Nephron progenitor cell (in vitro differentiated cells): ENCODE results near the gene NPPA.
"Not testable (repeated sequence)": the region's sequence is repeated elsewhere in the genome, so short reads cannot be mapped to it uniquely, and the experiment has no call there.

Source experiments
- DNase-seq: peaks from one replicate; pipeline ENCODE4 v3.0.0; 2021
- H3K27ac Mint-ChIP-seq: 2 replicates; pipeline ENCODE4 v1.8.0; 2021; ENCODE audit warnings: mild to moderate bottlenecking, moderate library complexity, mixed read lengths
- H3K27me3 Mint-ChIP-seq: 2 replicates; pipeline ENCODE4 v1.8.0; 2021; ENCODE audit warnings: mild to moderate bottlenecking, low read depth, mixed read lengths; ENCODE audit not compliant: poor library complexity
- H3K36me3 Mint-ChIP-seq: 2 replicates; pipeline ENCODE4 v1.8.0; 2021; ENCODE audit warnings: low read depth, mixed read lengths
- H3K4me1 Mint-ChIP-seq: 2 replicates; pipeline ENCODE4 v1.8.0; 2021; ENCODE audit warnings: mixed read lengths
- H3K4me3 Mint-ChIP-seq: 2 replicates; pipeline ENCODE4 v1.8.0; 2021; ENCODE audit warnings: mild to moderate bottlenecking, moderate library complexity, mixed read lengths
- H3K9me3 Mint-ChIP-seq: 2 replicates; pipeline ENCODE4 v1.8.0; 2021; ENCODE audit warnings: mild to moderate bottlenecking, moderate library complexity, mixed read lengths
- TF ChIP-seq, protein P1 (sequence below): fragments of 200-600 bp; sonication (generic); IDR thresholded peaks from 2 replicates; pipeline ENCODE4 v1.5.0; 2021; ENCODE audit warnings: antibody characterized with exemption

NPPA gene

DNA sequence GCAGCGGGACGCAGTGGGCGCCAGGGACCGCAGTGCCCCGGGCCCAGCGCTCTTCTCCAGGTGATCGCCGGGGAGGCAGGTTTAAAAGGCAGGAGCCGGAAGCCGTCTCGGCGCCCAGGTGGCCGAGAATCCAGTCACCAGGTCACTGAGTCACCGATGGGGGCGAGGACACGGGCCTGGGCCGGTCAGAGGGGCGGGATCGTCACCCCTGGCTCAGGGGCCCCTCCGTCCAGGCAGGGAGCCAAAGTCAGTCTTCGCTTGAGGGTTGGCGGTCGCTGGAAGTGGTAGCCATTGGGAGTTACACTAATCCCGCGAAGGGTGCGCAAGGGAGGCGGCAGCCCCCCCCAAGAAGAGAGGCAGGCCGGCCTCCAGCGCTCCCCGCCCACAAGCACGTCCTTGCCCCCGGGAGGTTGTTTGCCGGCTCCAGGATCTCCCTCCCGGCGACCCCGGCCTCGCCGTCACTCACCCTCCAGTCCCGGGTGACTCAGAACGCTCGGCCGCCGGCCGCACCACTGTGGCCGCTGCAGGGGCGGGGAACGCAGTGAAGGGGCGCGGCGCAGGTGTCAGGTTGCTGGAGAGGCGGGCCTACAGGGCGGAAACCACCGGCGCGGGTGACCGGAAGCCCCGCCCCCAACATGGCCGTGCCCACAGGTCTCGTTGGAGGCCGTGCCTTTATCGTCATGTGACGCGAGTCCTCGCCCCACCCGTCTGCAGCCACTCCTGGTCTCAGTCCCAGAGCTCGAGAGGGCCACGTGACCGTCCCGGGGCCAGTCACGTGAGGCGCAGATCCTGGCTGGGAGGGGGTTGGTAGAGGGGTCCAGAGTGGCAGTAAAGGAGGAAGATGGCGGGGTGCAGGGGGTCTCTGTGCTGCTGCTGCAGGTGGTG, 41.9 kb downstream of the NPPA start, which contains the start of the genes CLCN6 and MTHFR:
Gene CLCN6 (plus strand): TSS at position 770 of the 885 bp plus-strand sequence. CDS start 72 bp downstream, at position 842.
Gene MTHFR (minus strand): TSS at position 543 of the 885 bp plus-strand sequence. CDS start 2,848 bp downstream, outside the sequence.
- H3K4me3 Mint-ChIP-seq, result peak within 1 kb of the TSS; percentile 98
- DNase-seq, result peak; percentile 100
- H3K36me3 Mint-ChIP-seq, result peaks cover 29% of the 10 kb centered on the region
- TF ChIP-seq, protein P1, sequence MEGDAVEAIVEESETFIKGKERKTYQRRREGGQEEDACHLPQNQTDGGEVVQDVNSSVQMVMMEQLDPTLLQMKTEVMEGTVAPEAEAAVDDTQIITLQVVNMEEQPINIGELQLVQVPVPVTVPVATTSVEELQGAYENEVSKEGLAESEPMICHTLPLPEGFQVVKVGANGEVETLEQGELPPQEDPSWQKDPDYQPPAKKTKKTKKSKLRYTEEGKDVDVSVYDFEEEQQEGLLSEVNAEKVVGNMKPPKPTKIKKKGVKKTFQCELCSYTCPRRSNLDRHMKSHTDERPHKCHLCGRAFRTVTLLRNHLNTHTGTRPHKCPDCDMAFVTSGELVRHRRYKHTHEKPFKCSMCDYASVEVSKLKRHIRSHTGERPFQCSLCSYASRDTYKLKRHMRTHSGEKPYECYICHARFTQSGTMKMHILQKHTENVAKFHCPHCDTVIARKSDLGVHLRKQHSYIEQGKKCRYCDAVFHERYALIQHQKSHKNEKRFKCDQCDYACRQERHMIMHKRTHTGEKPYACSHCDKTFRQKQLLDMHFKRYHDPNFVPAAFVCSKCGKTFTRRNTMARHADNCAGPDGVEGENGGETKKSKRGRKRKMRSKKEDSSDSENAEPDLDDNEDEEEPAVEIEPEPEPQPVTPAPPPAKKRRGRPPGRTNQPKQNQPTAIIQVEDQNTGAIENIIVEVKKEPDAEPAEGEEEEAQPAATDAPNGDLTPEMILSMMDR, result no peak
- H3K27ac Mint-ChIP-seq, result peak within 1 kb of the TSS; percentile 99
- no peaks in the 10 kb centered on the region for H3K27me3 Mint-ChIP-seq
- H3K9me3 Mint-ChIP-seq, result no peaks in the 10 kb centered on the region
- peaks cover 78% of the 10 kb centered on the region for H3K4me1 Mint-ChIP-seq

DNA sequence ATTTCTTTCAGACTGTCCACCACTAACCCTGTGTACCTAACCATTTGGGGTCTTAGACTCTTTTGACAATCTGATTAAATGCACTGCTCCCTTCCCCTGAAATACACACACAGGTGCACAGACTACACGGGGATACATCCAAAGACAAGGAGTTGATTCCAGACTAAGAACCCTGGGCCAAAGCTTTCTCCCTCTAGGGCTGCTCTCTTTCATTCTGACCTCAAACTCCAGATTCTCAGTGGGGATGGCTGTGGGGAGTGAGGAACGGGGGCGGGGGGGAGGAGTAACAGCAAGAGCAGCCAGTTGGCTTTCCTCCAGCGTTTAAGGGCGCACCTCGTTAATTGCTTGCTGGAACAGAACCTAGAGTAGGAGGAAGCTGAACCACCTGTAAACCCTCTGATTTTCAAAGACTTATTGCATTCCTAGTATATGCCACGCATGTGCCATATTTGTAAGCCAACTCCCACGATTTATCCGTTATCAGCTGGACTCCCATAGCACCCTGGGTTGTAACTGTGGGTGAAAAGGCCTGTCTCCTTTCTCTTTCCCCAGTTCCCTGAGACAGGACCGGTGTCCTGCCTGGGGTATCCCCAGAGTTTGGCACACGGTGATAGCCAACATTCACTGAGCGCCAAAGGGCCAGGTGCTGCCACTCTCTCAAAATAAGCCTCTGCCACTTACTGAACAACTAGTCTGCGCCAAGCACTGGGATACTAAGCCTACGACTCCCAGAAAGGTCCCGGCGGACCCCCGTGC, 42.7 kb downstream of the NPPA start:
- Mint-ChIP-seq H3K27ac (peak overlapping the region; percentile 74), H3K36me3 (peaks cover 32% of the 10 kb centered on the region), H3K27me3 (no peaks in the 10 kb centered on the region), H3K9me3 (no peaks in the 10 kb centered on the region), H3K4me3 (peak overlapping the region; percentile 98), H3K4me1 (peaks cover 86% of the 10 kb centered on the region)
- no peak for DNase-seq
- TF ChIP-seq, protein P1, result no peak

DNA sequence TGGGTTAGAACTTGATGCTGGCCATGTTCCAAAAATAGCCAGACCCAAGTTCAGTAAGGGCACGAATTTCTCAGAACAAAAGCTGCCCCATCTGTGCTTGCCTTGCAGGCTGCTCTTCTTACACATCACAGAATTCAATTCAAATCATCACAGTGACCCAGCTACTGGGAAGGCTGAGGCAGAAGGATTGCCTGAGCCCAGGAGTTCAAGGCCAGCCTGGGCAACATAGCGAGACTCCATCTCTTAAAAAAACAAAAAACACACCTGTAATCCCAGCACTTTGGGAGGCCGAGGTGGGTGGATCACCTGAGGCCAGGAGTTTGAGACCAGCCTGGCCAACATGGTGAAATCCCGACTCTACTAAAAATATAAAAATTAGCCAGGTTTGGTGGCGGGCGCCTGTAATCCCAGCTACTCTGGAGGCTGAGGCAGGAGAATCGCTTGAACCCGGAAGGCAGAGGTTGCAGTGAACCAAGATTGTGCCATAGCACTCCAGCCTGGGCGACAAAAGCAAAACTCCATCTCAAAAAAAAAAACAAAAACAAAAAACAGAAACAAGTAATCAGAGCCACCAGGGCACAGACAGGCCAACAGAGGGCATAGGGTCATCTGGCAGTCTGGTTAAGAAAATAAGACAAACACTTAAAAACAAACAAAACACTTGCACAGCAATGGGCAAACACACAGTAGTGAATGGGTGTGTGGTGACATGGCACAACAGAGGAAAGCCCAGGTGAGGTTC, 43.5 kb downstream of the NPPA start:
- peak overlapping the region; percentile 99 for H3K27ac Mint-ChIP-seq
- DNase-seq, H3K9me3 Mint-ChIP-seq, H3K27me3 Mint-ChIP-seq: not testable (repeated sequence)
- peaks cover 27% of the 10 kb centered on the region for H3K36me3 Mint-ChIP-seq
- H3K4me3 Mint-ChIP-seq, result peak overlapping the region; percentile 98
- H3K4me1 Mint-ChIP-seq, result peaks cover 82% of the 10 kb centered on the region

DNA sequence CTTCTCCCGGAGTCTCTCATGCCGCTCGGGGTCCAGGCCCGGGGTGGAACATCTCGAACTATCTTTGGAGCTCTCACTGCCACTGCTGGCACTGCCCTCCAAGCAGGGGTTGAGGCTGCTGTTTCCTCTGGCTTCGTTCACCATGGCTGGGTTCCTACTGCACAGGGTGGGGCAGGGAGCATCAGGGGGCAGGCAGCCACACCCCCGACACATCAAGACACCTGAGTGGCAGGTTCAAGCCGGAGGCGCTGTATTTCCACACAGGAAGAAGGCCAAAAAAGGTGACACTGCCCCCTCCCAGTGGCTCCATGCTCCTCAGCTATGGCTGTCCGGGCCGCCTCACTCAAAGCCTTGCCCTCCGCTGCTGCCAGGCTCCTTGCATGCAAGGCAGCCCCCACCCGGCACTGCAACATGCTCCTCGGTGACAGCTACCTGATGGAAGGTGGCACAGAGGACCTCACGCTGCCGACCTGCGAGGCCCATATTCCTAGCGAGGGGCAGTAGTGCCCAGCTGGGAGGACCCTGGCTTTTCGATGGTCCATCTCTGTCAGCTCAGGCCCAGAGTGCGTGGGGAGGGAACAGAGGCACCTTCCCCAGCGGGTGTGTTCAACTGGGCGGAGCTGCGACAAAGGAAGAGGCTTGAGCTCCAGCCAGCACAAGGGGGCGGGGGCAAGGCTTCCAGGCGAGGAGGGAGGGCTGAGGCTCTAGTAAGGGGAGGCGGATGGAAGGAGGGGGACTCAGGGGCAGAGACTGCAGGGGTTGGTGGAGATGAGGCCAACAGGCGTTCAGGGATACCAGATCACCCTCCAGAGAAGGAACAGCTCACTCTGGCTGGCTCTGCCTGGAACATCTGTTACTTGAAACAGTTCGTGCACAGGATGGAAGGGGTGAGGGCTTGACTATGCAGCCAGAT, 44.4 kb downstream of the NPPA start:
- peak; percentile 91 for DNase-seq
- H3K9me3 Mint-ChIP-seq, result no peaks in the 10 kb centered on the region
- peak overlapping the region; percentile 98 for H3K4me3 Mint-ChIP-seq
- peaks cover 77% of the 10 kb centered on the region for H3K4me1 Mint-ChIP-seq
- H3K27me3 Mint-ChIP-seq, result no peaks in the 10 kb centered on the region
- H3K36me3 Mint-ChIP-seq, result peaks cover 21% of the 10 kb centered on the region
- H3K27ac Mint-ChIP-seq, result peak overlapping the region; percentile 99
- TF ChIP-seq, protein P1, result no peak

DNA sequence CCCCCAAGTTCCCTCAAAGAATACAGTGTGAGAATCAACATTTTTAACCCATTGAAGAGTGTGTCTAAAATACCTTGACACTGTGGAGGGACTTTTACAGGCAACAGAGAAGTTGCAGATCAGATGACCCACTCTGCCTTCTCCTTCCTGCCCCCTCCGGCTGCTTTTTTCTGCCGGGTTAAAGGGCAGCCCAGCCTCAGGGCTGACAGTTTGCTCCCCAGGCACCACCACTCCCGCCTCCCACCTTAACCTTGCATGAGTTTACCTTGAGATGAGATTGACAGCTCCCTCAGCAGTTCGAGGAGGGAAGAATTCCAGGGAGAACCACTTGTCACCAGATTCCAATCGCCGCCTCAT, 45.0 kb downstream of the NPPA start:
- peaks cover 77% of the 10 kb centered on the region for H3K4me1 Mint-ChIP-seq
- peaks cover 15% of the 10 kb centered on the region for H3K36me3 Mint-ChIP-seq

More for the DNA sequence above, 45.0 kb downstream of the NPPA start:
- Mint-ChIP-seq H3K9me3 (no peaks in the 10 kb centered on the region), H3K27ac (peak overlapping the region; percentile 99), H3K27me3 (no peaks in the 10 kb centered on the region), H3K4me3 (peak overlapping the region; percentile 98)
- peak; percentile 32 for DNase-seq
- TF ChIP-seq, protein P1, result no peak
